ENCODE results near the gene CYP11A1. TPM values are rescaled to one million over a fixed set of nuclear protein-coding genes. Genes with fewer than 3 reads are reported as not detected.

The CYP11A1 gene
- total RNA-seq, 1 donor from 2014 or later, result 2.0 TPM

GRCh38 chr15:74327756-74328155, 39.7 kb downstream of the CYP11A1 start:
- DNase-seq (ENCODE audit: low read depth), result no peak
- peaks cover 16% of the 10 kb centered on the region for H3K27me3 ChIP-seq (ENCODE audit: control insufficient read depth, insufficient read depth, low read length)
- no peak overlapping the region for H3K4me3 ChIP-seq (ENCODE audit: low read depth, low read length)
- no peaks in the 10 kb centered on the region for H3K36me3 ChIP-seq (ENCODE audit: control insufficient read depth, insufficient read depth, low read length)
- no peak for TF ChIP-seq CTCF (IDR thresholded peaks at IDR 0.05; ENCODE audit: insufficient read depth, low read length, poor library complexity, severe bottlenecking)

DNA sequence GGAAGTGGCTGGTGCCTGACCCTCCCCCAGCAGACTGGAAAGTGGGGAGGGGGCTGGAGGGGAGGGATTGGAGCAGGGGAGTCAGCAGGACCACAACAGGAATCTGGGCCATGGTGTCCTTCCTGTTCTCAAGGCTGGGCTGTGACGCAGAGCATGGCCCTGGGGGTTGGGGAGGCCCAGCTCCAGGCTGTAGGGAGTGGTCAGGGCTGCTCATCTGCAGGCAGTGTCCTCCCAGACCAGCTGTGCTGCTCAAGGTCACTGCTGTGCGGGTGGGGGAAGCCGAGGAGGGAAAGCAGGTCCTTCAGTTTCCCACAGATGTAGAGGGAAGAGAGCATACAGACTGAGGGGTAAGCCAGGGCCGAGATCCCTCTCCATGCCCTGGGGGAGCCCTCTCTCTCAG, 40.7 kb downstream of the CYP11A1 start:
- Histone ChIP-seq H3K4me3 (ENCODE audit: low read depth, low read length) (no peak overlapping the region), H3K27me3 (ENCODE audit: control insufficient read depth, insufficient read depth, low read length) (peaks cover 16% of the 10 kb centered on the region), H3K36me3 (ENCODE audit: control insufficient read depth, insufficient read depth, low read length) (no peaks in the 10 kb centered on the region)
- no peak for TF ChIP-seq CTCF (IDR thresholded peaks at IDR 0.05; ENCODE audit: insufficient read depth, low read length, poor library complexity, severe bottlenecking)
- DNase-seq (ENCODE audit: low read depth), result no peak

GRCh38 chr15:74324714-74325113, 42.7 kb downstream of the CYP11A1 start:
- Histone ChIP-seq H3K36me3 (ENCODE audit: control insufficient read depth, insufficient read depth, low read length) (no peaks in the 10 kb centered on the region), H3K4me3 (ENCODE audit: low read depth, low read length) (no peak overlapping the region), H3K27me3 (ENCODE audit: control insufficient read depth, insufficient read depth, low read length) (peaks cover 11% of the 10 kb centered on the region)
- DNase-seq (ENCODE audit: low read depth), result no peak
- no peak for TF ChIP-seq CTCF (IDR thresholded peaks at IDR 0.05; ENCODE audit: insufficient read depth, low read length, poor library complexity, severe bottlenecking)

GRCh38 chr15:74322558-74323180, 44.8 kb downstream of the CYP11A1 start:
- Histone ChIP-seq H3K27me3 (ENCODE audit: control insufficient read depth, insufficient read depth, low read length) (peaks cover 9% of the 10 kb centered on the region), H3K4me3 (ENCODE audit: low read depth, low read length) (no peak overlapping the region), H3K36me3 (ENCODE audit: control insufficient read depth, insufficient read depth, low read length) (no peaks in the 10 kb centered on the region)
- no peak for DNase-seq (ENCODE audit: low read depth)
- TF ChIP-seq CTCF (IDR thresholded peaks at IDR 0.05; ENCODE audit: insufficient read depth, low read length, poor library complexity, severe bottlenecking), result peak; percentile 93

GRCh38 chr15:74320352-74321247, 46.8 kb downstream of the CYP11A1 start:
- TF ChIP-seq CTCF (IDR thresholded peaks at IDR 0.05; ENCODE audit: insufficient read depth, low read length, poor library complexity, severe bottlenecking), result peak; percentile 64
- peaks cover 4% of the 10 kb centered on the region for H3K27me3 ChIP-seq (ENCODE audit: control insufficient read depth, insufficient read depth, low read length)
- no peaks in the 10 kb centered on the region for H3K36me3 ChIP-seq (ENCODE audit: control insufficient read depth, insufficient read depth, low read length)
- no peak for DNase-seq (ENCODE audit: low read depth)
- H3K4me3 ChIP-seq (ENCODE audit: low read depth, low read length), result no peak overlapping the region
